H9 (cell line): ENCODE measurements around the gene IFT122. TPM values are rescaled to one million over a fixed set of nuclear protein-coding genes. Genes with fewer than 3 reads are reported as not detected.

Source experiments
- DNase-seq: peaks from one replicate; pipeline ENCODE4 v3.0.0-alpha.2; 2017
- H2AFZ ChIP-seq: one replicate; pipeline ENCODE4 v1.6.1; 2013; ENCODE audit warnings: mild to moderate bottlenecking, low read length, control low read depth, moderate library complexity
- H2AK5ac ChIP-seq: 2 replicates; pipeline ENCODE4 v1.6.1; 2013; ENCODE audit warnings: low read length, control low read depth, mixed read lengths; ENCODE audit not compliant: insufficient read length
- H2BK120ac ChIP-seq: one replicate; pipeline ENCODE4 v1.6.1; 2013; ENCODE audit warnings: low read depth, mild to moderate bottlenecking, low read length, control low read depth, inconsistent platforms; ENCODE audit not compliant: poor library complexity, severe bottlenecking
- H2BK12ac ChIP-seq: 2 replicates; pipeline ENCODE4 v1.6.1; 2013; ENCODE audit warnings: low read length, control low read depth, mixed read lengths, low read depth; ENCODE audit not compliant: insufficient read length
- H2BK15ac ChIP-seq: 2 replicates; pipeline ENCODE4 v1.6.1; 2013; ENCODE audit warnings: low read depth, low read length, control low read depth
- H2BK20ac ChIP-seq: one replicate; pipeline ENCODE4 v1.6.1; 2013; ENCODE audit warnings: low read depth, mild to moderate bottlenecking, low read length, control low read depth, inconsistent platforms; ENCODE audit not compliant: poor library complexity, severe bottlenecking
- H2BK5ac ChIP-seq: 2 replicates; pipeline ENCODE4 v1.6.1; 2013; ENCODE audit warnings: low read length, control low read depth, mixed read lengths; ENCODE audit not compliant: insufficient read length
- H3K14ac ChIP-seq: 2 replicates; pipeline ENCODE4 v1.6.1; 2013; ENCODE audit warnings: low read length, control low read depth; ENCODE audit not compliant: insufficient read depth
- H3K18ac ChIP-seq: 2 replicates; pipeline ENCODE4 v1.6.1; 2013; ENCODE audit warnings: low read depth, mild to moderate bottlenecking, mixed read lengths, low read length, control low read depth; ENCODE audit not compliant: insufficient read length
- H3K23ac ChIP-seq: 2 replicates; pipeline ENCODE4 v1.6.1; 2013; ENCODE audit warnings: low read length, control low read depth, mixed read lengths, low read depth; ENCODE audit not compliant: insufficient read length
- H3K23me2 ChIP-seq: 2 replicates; pipeline ENCODE4 v1.6.1; 2013; ENCODE audit warnings: low read depth, mild to moderate bottlenecking, mixed read lengths, low read length, control low read depth; ENCODE audit not compliant: insufficient read length, poor library complexity, severe bottlenecking
- H3K27ac ChIP-seq: 2 replicates; pipeline ENCODE4 v1.5.1; 2013; ENCODE audit warnings: low read length, control low read depth, mixed read lengths, low read depth; ENCODE audit not compliant: insufficient read length
- H3K27me3 ChIP-seq: 2 replicates; pipeline ENCODE4 v1.6.1; 2013; ENCODE audit warnings: low read length, control low read depth, inconsistent platforms; ENCODE audit not compliant: insufficient read depth
- H3K4ac ChIP-seq: 2 replicates; pipeline ENCODE4 v1.6.1; 2013; ENCODE audit warnings: low read depth, mild to moderate bottlenecking, control low read depth, inconsistent platforms, low read length, moderate library complexity
- H3K4me1 ChIP-seq: 2 replicates; pipeline ENCODE4 v1.6.1; 2013; ENCODE audit warnings: low read length, control low read depth, inconsistent platforms; ENCODE audit not compliant: insufficient read depth
- H3K4me2 ChIP-seq: 2 replicates; pipeline ENCODE4 v1.6.1; 2013; ENCODE audit warnings: low read length, control low read depth, mixed read lengths; ENCODE audit not compliant: insufficient read length, insufficient read depth
- H3K56ac ChIP-seq: 2 replicates; pipeline ENCODE4 v1.6.1; 2013; ENCODE audit warnings: low read depth, mild to moderate bottlenecking, mixed read lengths, low read length, control low read depth; ENCODE audit not compliant: insufficient read length
- H3K79me1 ChIP-seq: 2 replicates; pipeline ENCODE4 v1.6.1; 2013; ENCODE audit warnings: low read depth, mild to moderate bottlenecking, moderate library complexity, low read length, control low read depth, inconsistent platforms; ENCODE audit not compliant: insufficient read depth, poor library complexity, severe bottlenecking
- H3K79me2 ChIP-seq: 2 replicates; pipeline ENCODE4 v1.6.1; 2013; ENCODE audit warnings: low read length, control low read depth, inconsistent platforms; ENCODE audit not compliant: insufficient read depth
- H3K9ac ChIP-seq: 2 replicates; pipeline ENCODE4 v1.6.1; 2013; ENCODE audit warnings: low read length, control low read depth, mixed read lengths; ENCODE audit not compliant: insufficient read length; ENCODE audit errors: extremely low read depth
- H3K9me3 ChIP-seq: one replicate; pipeline ENCODE4 v1.6.1; 2013; ENCODE audit warnings: low read depth, low read length, inconsistent platforms; ENCODE audit not compliant: control insufficient read depth
- H3T11ph ChIP-seq: one replicate; pipeline ENCODE4 v1.6.1; 2013; ENCODE audit warnings: mild to moderate bottlenecking, low read length, control low read depth, inconsistent platforms
- H4K20me1 ChIP-seq: one replicate; pipeline ENCODE4 v1.6.1; 2013; ENCODE audit not compliant: control insufficient read depth, insufficient read length, insufficient read depth
- H4K5ac ChIP-seq: 2 replicates; pipeline ENCODE4 v1.6.1; 2013; ENCODE audit warnings: low read depth, mild to moderate bottlenecking, mixed read lengths, low read length, control low read depth; ENCODE audit not compliant: insufficient read length
- H4K8ac ChIP-seq: replicated peaks from 2 replicates; pipeline ENCODE4 v1.6.1; 2013; ENCODE audit warnings: low read length, control low read depth, mixed read lengths, low read depth; ENCODE audit not compliant: insufficient read length
- H4K91ac ChIP-seq: 2 replicates; pipeline ENCODE4 v1.6.1; 2013; ENCODE audit warnings: low read depth, mild to moderate bottlenecking, moderate library complexity, mixed read lengths, low read length, control low read depth; ENCODE audit not compliant: insufficient read length
- H3K27ac Mint-ChIP-seq, 3 experiments: 2 replicates in 2 of 3; 3 replicates in 1 of 3; pipeline ENCODE4 v1.8.0; 2020 to 2021; ENCODE audit warnings: mixed read lengths in 3 of 3, mild to moderate bottlenecking in 1 of 3, moderate library complexity in 1 of 3
- H3K27me3 Mint-ChIP-seq: 2 replicates; pipeline ENCODE4 v1.8.0; 2021; ENCODE audit warnings: low read depth, mild to moderate bottlenecking, moderate library complexity, mixed read lengths
- H3K36me3 Mint-ChIP-seq, 3 experiments: 2 replicates in 2 of 3; 3 replicates in 1 of 3; pipeline ENCODE4 v1.8.0; 2020 to 2021; ENCODE audit warnings: low read depth in 3 of 3, mixed read lengths in 3 of 3; ENCODE audit not compliant: insufficient read depth in 1 of 3
- H3K4me1 Mint-ChIP-seq, 2 experiments: 2 replicates each; pipeline ENCODE4 v1.8.0; 2020; ENCODE audit warnings: mixed read lengths in 2 of 2
- H3K4me3 Mint-ChIP-seq, 2 experiments: 2 replicates in 1 of 2; 3 replicates in 1 of 2; pipeline ENCODE4 v1.8.0; 2020 to 2021; ENCODE audit warnings: mild to moderate bottlenecking in 2 of 2, mixed read lengths in 2 of 2, moderate library complexity in 1 of 2
- H3K9me3 Mint-ChIP-seq, 2 experiments: 2 replicates in 1 of 2; 3 replicates in 1 of 2; pipeline ENCODE4 v1.8.0; 2020; ENCODE audit warnings: mild to moderate bottlenecking in 2 of 2, mixed read lengths in 2 of 2, moderate library complexity in 1 of 2
- CTCF ChIP-seq: fragments of 200-600 bp; sonication (generic); conservative IDR thresholded peaks from 3 replicates; pipeline ENCODE4 v1.8.0; 2021; ENCODE audit warnings: antibody characterized with exemption, mild to moderate bottlenecking
- WGBS: extraction: QIAGEN DNeasy Blood & Tissue Kit; methylation state at CpG from one replicate; pipeline ENCODE4 v1.1.7; 2013; ENCODE audit warnings: missing lambda C conversion rate, low lambda C conversion rate, mixed read lengths; ENCODE audit not compliant: insufficient read length; ENCODE audit errors: extremely low coverage; 5-methylcytosine and 5-hydroxymethylcytosine counted together
- total RNA-seq: library from RNA; stranded (reverse); gene quantifications from 2 replicates; pipeline ENCODE4 v1.2.1, GENCODE V29; 2021

The IFT122 gene
- total RNA-seq, 1 experiment from 2014 or later: 19.3 TPM

- Histone ChIP-seq H3K23ac (no peak overlapping the region), H3K9me3 (no peaks in the 10 kb centered on the region), H2AFZ (no peak overlapping the region), H2BK20ac (no peak overlapping the region), H3K4me2 (no peak overlapping the region), H2BK5ac (no peak overlapping the region), H3K9ac (no peak overlapping the region), H3K18ac (no peak overlapping the region), H3K79me1 (no peaks in the 10 kb centered on the region), H2BK120ac (no peak overlapping the region), H3K23me2 (no peaks in the 10 kb centered on the region), H4K5ac (no peak overlapping the region), H3K27me3 (no peaks in the 10 kb centered on the region), H3K56ac (no peak overlapping the region), H4K20me1 (no peaks in the 10 kb centered on the region), H3K79me2 (no peaks in the 10 kb centered on the region), H3K4ac (no peak overlapping the region), H2BK15ac (no peak overlapping the region), H3K14ac (no peak overlapping the region), H4K8ac (no peak overlapping the region), H2AK5ac (no peak overlapping the region), H2BK12ac (no peak overlapping the region), H3T11ph (no peak overlapping the region), H3K27ac (no peak overlapping the region), H4K91ac (no peak overlapping the region), H3K4me1 (peaks cover 2% of the 10 kb centered on the region; the same call in 1 of the 2 replicates)
- Mint-ChIP-seq H3K27ac (no peak overlapping the region), H3K9me3 (0 out of 5 replicates have a peak, but pooled peaks cover 0 to 2% of the 10 kb centered on the region in 2 experiments), H3K27me3 (peaks cover 8% of the 10 kb centered on the region), H3K4me3 (no peak overlapping the region), H3K4me1 (peaks cover 32 to 40% of the 10 kb centered on the region in 2 experiments), H3K36me3 (no peaks in the 10 kb centered on the region; a peak in 1 of 7 replicates)
- TF ChIP-seq CTCF: no peak
- WGBS: no CpG with 5 or more reads among the region's 2 CpGs
- no peak for DNase-seq
These were observed 96.3 kb downstream of the IFT122 start for GRCh38 chr3:129536374-129536667.
